CD14-positive monocyte (primary cell): ENCODE results near the gene RYR2. TPM values are rescaled to one million over a fixed set of nuclear protein-coding genes. Genes with fewer than 3 reads are reported as not detected.

Experiments used
- DNase-seq, 3 donors: peaks; one replicate each; pipeline ENCODE4 v3.0.0-alpha.2; 2011 to 2022
- H2AFZ ChIP-seq: 2 replicates; pipeline ENCODE4 v1.6.0; 2012; ENCODE audit warnings: mild to moderate bottlenecking, low read depth, low read length, inconsistent platforms; ENCODE audit not compliant: insufficient read depth, poor library complexity, severe bottlenecking
- H3K27ac ChIP-seq, 2 donors: 1 replicate in 1 of 2; 2 replicates in 1 of 2; pipeline ENCODE4 v1.5.1; 2012 to 2013; ENCODE audit warnings: low read length in 2 of 2, control low read depth in 1 of 2, inconsistent platforms in 1 of 2, low read depth in 1 of 2, mild to moderate bottlenecking in 1 of 2
- H3K27me3 ChIP-seq, 2 donors: one replicate each; pipeline versions ENCODE4 v1.6.0 to v1.6.1; 2011 to 2013; ENCODE audit warnings: low read length in 2 of 2; ENCODE audit not compliant: control insufficient read depth in 2 of 2, insufficient read depth in 2 of 2
- H3K36me3 ChIP-seq, 2 donors: replicated peaks in 1 of 2; 1 replicate in 1 of 2; 2 replicates in 1 of 2; pipeline versions ENCODE4 v1.5.1 to v1.6.1; 2012 to 2013; ENCODE audit warnings: low read length in 2 of 2, control low read depth in 1 of 2, inconsistent platforms in 1 of 2, mild to moderate bottlenecking in 1 of 2; ENCODE audit not compliant: insufficient read depth in 2 of 2, control insufficient read depth in 1 of 2
- H3K4me1 ChIP-seq, 2 donors: 1 replicate in 1 of 2; 2 replicates in 1 of 2; pipeline versions ENCODE4 v1.5.1 to v1.6.1; 2012 to 2013; ENCODE audit warnings: low read length in 2 of 2, control low read depth in 1 of 2, inconsistent platforms in 1 of 2, mild to moderate bottlenecking in 1 of 2, moderate library complexity in 1 of 2; ENCODE audit not compliant: insufficient read depth in 2 of 2, control insufficient read depth in 1 of 2
- H3K4me2 ChIP-seq: replicated peaks from 2 replicates; pipeline ENCODE3; 2012; ENCODE audit warnings: low read length, moderate library complexity, mild to moderate bottlenecking; ENCODE audit not compliant: poor library complexity, severe bottlenecking; ENCODE audit errors: extremely low read depth
- H3K4me3 ChIP-seq, 3 experiments: fragments of 200-600 bp in 1 of 3; sonication (generic) in 1 of 3; replicated peaks in 1 of 3; 1 replicate in 2 of 3; 2 replicates in 1 of 3; pipeline ENCODE4 v1.5.1; 2011 to 2013; ENCODE audit warnings: low read length in 3 of 3, mild to moderate bottlenecking in 3 of 3, control low read depth in 2 of 3, low read depth in 2 of 3, inconsistent platforms in 1 of 3, moderate library complexity in 1 of 3
- H3K79me2 ChIP-seq: 2 replicates; pipeline ENCODE4 v1.6.0; 2012; ENCODE audit warnings: mild to moderate bottlenecking, control low read depth, inconsistent platforms, low read length, moderate library complexity; ENCODE audit not compliant: insufficient read depth
- H3K9ac ChIP-seq: 2 replicates; pipeline ENCODE4 v1.6.0; 2017; ENCODE audit warnings: low read length, mild to moderate bottlenecking; ENCODE audit not compliant: insufficient read depth, poor library complexity, severe bottlenecking
- H3K9me3 ChIP-seq, 2 donors: replicated peaks in 1 of 2; 1 replicate in 1 of 2; 2 replicates in 1 of 2; pipeline versions ENCODE4 v1.5.1 to v1.6.1; 2012 to 2013; ENCODE audit warnings: low read length in 2 of 2, control low read depth in 1 of 2; ENCODE audit not compliant: control insufficient read depth in 1 of 2, insufficient read depth in 1 of 2
- H4K20me1 ChIP-seq: 2 replicates; pipeline ENCODE4 v1.6.0; 2012; ENCODE audit warnings: mild to moderate bottlenecking, low read length, control low read depth, moderate library complexity; ENCODE audit not compliant: insufficient read depth
- H3K27ac Mint-ChIP-seq, 7 donors: one replicate each; pipeline ENCODE4 v1.8.0; 2020; ENCODE audit warnings: mild to moderate bottlenecking in 7 of 7, mixed read lengths in 7 of 7, moderate library complexity in 6 of 7, inconsistent platforms in 2 of 7
- H3K27me3 Mint-ChIP-seq, 3 donors: one replicate each; pipeline ENCODE4 v1.8.0; 2021 to 2022; ENCODE audit warnings: low read depth in 3 of 3, mild to moderate bottlenecking in 3 of 3, mixed read lengths in 3 of 3, moderate library complexity in 3 of 3, inconsistent platforms in 1 of 3
- H3K36me3 Mint-ChIP-seq, 2 donors: one replicate each; pipeline ENCODE4 v1.8.0; 2020; ENCODE audit warnings: mixed read lengths in 2 of 2, inconsistent platforms in 1 of 2, mild to moderate bottlenecking in 1 of 2
- H3K4me1 Mint-ChIP-seq: one replicate; pipeline ENCODE4 v1.8.0; 2020; ENCODE audit warnings: mild to moderate bottlenecking, mixed read lengths
- H3K4me3 Mint-ChIP-seq, 2 donors: one replicate each; pipeline ENCODE4 v1.8.0; 2020; ENCODE audit warnings: mild to moderate bottlenecking in 2 of 2, mixed read lengths in 2 of 2, moderate library complexity in 1 of 2
- H3K9me3 Mint-ChIP-seq, 7 donors: one replicate each; pipeline ENCODE4 v1.8.0; 2020 to 2022; ENCODE audit warnings: mixed read lengths in 7 of 7, mild to moderate bottlenecking in 6 of 7, moderate library complexity in 6 of 7, inconsistent platforms in 2 of 7
- WGBS: methylation state at CpG from one replicate; pipeline ENCODE4 v1.1.5; 2013; ENCODE audit warnings: missing lambda C conversion rate; ENCODE audit not compliant: insufficient coverage; 5-methylcytosine and 5-hydroxymethylcytosine counted together
- intact Hi-C, 2 donors: fragments of 100-400 bp; cut with micrococcal nuclease; formaldehyde crosslinking; loops; one replicate each; pipeline versions ENCODE4 v1.15.0 to v1.15.1; 2023
- polyA plus RNA-seq, 3 donors: library from polyadenylated mRNA; depleted of rRNA in 1 of 3; unstranded in 2 of 3; stranded (reverse) in 1 of 3; fragments of 300-500 nt in 2 of 3; fragments of >200 nt in 1 of 3; fragmentation: Illumina TruSeq in 2 of 3; gene quantifications; 1 replicate in 2 of 3; 2 replicates in 1 of 3; pipeline ENCODE4 v1.2.3, GENCODE V29; 2012 to 2021
- TF ChIP-seq, protein P1 (sequence below): fragments of 200-600 bp; IDR thresholded peaks from one replicate; pipeline ENCODE4 v1.8.0; 2022; ENCODE audit warnings: antibody characterized with exemption, mild to moderate bottlenecking

The RYR2 gene
- polyA plus RNA-seq, 3 donors, result not detected

DNA sequence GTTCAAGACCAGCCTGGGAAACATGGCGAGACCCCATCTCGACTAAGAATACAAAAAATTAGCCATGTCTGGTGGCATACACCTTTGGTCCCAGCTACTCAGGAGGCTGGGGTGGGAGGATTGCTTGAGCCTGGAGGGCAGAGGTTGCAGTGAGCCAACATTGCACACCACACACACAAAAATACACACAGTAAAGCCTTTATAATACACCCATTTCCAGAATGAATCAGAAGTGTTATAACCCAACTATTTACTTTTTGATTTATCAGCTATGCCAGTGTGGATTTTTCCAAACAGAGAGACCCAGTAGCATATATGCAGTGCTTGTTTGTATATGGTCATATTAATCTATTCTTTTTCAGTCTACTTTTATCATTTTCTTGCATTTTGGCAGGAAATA lies 648.7 kb downstream of the RYR2 start:
- H3K27me3 ChIP-seq, result no peaks in the 10 kb centered on the region
- no peak overlapping the region for H3K4me3 Mint-ChIP-seq
- TF ChIP-seq, protein P1, sequence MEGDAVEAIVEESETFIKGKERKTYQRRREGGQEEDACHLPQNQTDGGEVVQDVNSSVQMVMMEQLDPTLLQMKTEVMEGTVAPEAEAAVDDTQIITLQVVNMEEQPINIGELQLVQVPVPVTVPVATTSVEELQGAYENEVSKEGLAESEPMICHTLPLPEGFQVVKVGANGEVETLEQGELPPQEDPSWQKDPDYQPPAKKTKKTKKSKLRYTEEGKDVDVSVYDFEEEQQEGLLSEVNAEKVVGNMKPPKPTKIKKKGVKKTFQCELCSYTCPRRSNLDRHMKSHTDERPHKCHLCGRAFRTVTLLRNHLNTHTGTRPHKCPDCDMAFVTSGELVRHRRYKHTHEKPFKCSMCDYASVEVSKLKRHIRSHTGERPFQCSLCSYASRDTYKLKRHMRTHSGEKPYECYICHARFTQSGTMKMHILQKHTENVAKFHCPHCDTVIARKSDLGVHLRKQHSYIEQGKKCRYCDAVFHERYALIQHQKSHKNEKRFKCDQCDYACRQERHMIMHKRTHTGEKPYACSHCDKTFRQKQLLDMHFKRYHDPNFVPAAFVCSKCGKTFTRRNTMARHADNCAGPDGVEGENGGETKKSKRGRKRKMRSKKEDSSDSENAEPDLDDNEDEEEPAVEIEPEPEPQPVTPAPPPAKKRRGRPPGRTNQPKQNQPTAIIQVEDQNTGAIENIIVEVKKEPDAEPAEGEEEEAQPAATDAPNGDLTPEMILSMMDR, result no peak
- H3K79me2 ChIP-seq, result no peaks in the 10 kb centered on the region
- H3K27me3 Mint-ChIP-seq, result peaks cover 0 to 2% (median 0%) of the 10 kb centered on the region in 3 donors
- no peaks in the 10 kb centered on the region for H3K9me3 ChIP-seq
- WGBS, result 80% methylated on average over 1 of the region's 2 CpGs
- no peaks in the 10 kb centered on the region for H4K20me1 ChIP-seq
- peaks cover 0 to 6% (median 2%) of the 10 kb centered on the region in 7 donors for H3K9me3 Mint-ChIP-seq
- intact Hi-C loops, result no loop called here
- no peaks in the 10 kb centered on the region for H3K36me3 Mint-ChIP-seq
- H2AFZ ChIP-seq, result no peak overlapping the region
- H3K9ac ChIP-seq, result no peak overlapping the region
- H3K4me1 ChIP-seq, result no peaks in the 10 kb centered on the region
- H3K4me2 ChIP-seq, result no peak overlapping the region
- H3K27ac ChIP-seq, result no peak overlapping the region
- peak overlapping the region in 1 of 7 donors; percentile 14 for H3K27ac Mint-ChIP-seq
- no peaks in the 10 kb centered on the region for H3K4me1 Mint-ChIP-seq
- no peaks in the 10 kb centered on the region for H3K36me3 ChIP-seq
- no peak overlapping the region for H3K4me3 ChIP-seq
- no peak for DNase-seq

DNA sequence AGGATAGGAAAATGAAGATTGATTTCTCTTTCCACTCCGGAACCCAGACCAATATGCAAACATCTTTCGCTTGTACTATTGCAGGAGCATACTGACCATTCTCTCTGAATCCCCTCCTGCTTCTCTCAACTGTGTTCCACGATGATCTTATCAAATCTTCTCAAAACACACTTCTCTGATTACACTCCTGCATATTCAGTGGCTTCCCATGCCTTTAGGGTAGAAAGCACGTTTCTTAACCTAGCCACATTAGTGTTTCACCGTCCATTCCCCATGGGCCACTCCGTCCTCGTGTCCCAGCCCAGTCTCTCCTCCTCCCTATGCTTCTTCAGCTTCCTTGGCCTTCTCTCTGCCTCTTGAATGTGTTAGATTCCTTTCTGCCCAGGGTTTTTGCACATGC lies 650.3 kb downstream of the RYR2 start:
- Mint-ChIP-seq H3K4me3 (no peak overlapping the region), H3K4me1 (no peaks in the 10 kb centered on the region), H3K27ac (no peak overlapping the region), H3K27me3 (no peaks in the 10 kb centered on the region), H3K36me3 (no peaks in the 10 kb centered on the region), H3K9me3 (peaks cover 0 to 4% (median 1%) of the 10 kb centered on the region in 7 donors)
- Histone ChIP-seq H3K4me3 (no peak overlapping the region), H4K20me1 (no peaks in the 10 kb centered on the region), H3K79me2 (no peaks in the 10 kb centered on the region), H3K9me3 (no peaks in the 10 kb centered on the region), H3K36me3 (no peaks in the 10 kb centered on the region), H3K4me2 (no peak overlapping the region), H3K9ac (no peak overlapping the region), H3K27me3 (no peaks in the 10 kb centered on the region), H3K4me1 (no peaks in the 10 kb centered on the region), H2AFZ (no peak overlapping the region), H3K27ac (no peak overlapping the region)
- TF ChIP-seq, protein P1, result no peak
- intact Hi-C loops, result no loop called here
- no peak for DNase-seq
- 68% methylated on average over 3 of the region's 7 CpGs for WGBS
